Femur (tissue), 1 donor: ENCODE measurements around the gene RNF130.

Experiments
- DNase-seq: peaks from one replicate; pipeline ENCODE4 v3.0.0-alpha.2; 2017

The RNF130 gene

GRCh38 chr5:179912951-179913350 lies 158.6 kb downstream of the RNF130 start:
- DNase-seq = no peak

DNA sequence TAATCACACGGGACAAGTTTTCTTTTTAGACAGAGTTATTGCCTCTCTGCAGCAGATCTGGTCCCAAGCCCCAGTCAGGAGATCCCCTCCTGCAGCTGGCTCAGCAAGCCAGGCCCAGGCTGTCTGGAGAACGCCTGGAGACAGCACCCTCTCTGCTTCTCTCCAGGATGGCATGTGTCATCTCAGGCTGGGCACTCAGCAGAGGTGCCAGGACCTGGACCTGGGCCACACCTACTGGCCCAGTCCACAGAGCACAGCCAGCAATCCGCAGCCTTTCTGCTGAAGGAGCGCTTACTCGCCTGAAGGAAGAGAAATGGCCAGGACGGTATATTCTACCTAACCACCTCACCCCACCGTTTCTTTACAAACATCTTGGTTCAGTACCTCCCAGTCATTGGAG lies 159.2 kb downstream of the RNF130 start:
- no peak for DNase-seq

DNA sequence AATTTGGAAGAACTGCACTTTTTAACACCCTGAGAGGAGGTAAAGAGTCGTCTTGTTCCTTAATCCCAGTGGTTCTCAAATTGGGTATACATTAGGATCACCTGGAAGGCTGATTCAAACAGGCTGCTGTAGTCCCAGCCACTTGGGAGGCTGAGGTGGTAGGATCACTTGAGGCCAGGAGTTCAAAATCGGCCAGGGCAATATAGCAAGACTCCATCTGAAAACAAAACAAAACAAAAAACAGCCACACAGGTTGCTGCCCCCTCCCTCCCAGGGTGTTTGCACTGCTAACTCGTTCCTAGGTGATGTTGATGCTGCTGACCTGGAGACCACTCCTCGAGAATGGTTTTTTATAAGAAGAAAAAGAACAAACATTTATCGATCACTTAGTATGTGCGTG lies 162.3 kb downstream of the RNF130 start:
- no peak for DNase-seq

GRCh38 chr5:179908528-179908927 lies 163.0 kb downstream of the RNF130 start:
- peak; percentile 37 for DNase-seq

DNA sequence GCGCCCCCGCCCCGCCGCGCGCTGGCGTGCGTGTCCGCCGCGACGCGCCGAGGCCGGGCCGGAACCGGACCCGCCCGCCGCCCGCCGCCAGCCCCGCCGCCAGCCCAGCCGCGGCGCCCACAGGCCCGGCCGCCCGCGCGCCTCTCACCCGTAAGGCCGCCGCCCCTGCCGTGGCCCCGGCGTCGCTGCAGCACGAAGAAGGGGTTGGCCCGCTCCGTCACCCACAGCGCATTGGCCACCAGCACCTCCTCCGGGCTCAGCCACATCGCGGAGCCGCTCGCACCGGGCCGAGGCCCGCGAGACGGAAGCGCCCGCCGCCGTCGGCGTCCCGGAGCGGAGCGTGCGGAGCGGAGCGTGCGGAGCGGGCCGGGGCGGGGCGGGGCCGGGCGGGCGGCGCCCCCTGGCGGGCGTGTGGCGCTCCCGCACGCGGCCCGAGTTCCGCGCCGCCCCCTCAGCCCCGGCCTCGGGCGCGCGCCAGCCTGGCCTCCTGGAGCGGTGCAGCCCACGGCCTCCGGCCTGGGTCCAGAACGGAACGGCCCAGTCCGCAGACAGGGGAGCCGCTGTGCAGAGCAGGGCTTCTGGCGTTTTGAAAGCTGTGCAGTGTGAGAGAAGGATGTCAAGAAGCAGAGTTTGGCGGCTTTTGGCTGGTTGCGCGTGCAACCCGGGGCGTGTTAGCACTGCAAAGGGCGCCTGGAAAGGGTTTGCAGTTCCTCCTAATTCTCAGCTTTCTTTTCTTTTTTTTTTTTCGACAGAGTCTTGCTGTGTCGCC lies 163.8 kb downstream of the RNF130 start, which contains the start of gene TBC1D9B:
Gene TBC1D9B, minus strand, starts transcription at position 342 of the 769 bp plus-strand sequence. Its CDS starts 76 bp downstream, at position 266.
- peak; percentile 84 for DNase-seq

DNA sequence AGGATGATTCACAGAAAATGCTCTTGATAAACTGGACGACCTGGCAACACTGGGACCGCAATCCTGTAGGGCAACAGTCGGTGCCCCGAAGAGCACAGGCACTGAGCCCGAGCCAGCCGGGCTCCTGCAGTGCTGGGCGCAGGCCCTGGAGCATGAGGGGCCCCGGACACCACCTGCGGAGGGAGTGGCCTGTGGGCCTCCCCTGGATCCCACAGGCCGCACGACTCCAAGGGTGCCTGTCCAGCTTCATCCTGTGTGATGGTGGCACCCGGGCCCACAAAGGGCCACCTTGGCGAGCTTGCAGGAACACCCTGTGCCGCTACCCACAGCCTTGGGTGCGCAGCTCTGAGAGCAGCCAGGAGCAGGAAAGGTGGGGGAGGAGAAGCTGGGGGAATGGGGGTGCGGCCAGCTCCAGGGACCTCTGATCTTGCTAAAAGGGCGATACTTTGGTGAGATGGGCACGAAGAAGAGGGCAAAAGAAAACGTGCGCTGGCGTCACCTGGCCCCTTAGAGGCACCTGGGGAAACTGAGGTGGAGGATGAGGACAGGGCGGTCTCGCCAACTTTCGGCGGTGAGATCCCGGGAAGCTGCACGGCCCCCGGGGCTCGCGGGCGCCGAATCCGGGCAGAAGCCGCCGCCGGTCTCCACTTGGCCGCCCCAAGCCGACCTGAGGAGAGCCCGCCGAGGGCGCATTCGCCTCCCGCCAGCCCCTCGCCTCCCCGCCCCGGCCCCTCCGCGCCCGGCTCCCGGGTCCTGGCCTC lies 164.6 kb downstream of the RNF130 start:
- no peak for DNase-seq

DNA sequence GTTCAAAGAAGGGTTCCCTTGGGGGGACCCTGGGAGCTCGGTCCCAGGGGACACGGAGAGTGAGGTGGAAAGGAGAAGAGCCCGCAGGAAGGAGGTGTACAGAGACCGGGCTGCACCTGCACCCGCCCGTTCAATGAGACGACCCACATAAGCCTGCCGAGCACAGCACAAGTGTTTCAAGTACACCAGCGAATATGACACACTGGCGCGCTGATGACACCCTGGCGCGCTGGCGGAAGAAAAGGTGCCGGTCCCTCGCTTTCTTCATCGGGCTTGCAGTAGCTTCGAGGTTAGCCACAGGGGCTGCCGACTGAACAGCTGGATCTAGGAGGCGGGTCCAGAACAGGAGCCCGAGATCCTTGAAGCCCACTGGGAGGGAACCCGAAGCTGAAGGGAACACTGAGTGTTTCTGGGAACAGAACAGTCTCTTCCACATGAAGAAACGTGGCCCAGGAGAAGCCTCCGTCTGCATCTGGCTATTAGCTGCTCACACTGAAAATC lies 165.2 kb downstream of the RNF130 start:
- no peak for DNase-seq

DNA sequence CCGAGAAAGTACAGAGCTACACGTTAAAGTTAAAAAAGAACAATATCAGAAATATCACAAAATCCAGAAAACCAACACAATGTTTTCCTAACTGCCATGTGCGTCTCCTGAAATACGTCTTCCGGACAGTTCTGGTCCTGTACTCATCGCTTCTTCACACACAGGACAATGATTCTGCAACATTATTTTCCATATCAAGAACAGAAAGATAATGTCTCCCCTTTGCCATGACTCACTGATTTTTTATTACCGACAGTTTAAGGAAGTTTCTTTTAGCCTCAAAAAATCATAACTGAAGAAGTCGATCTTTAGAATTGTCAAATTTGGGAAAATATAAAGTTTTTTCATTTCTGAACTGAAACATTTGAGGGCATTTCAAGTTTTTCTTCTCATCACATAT lies 166.4 kb downstream of the RNF130 start:
- DNase-seq = no peak
